ENCODE data around the gene AEBP2.
"Not testable (repeated sequence)": the region's sequence is repeated elsewhere in the genome, so short reads cannot be mapped to it uniquely, and the experiment has no call there.

Gene AEBP2

DNA sequence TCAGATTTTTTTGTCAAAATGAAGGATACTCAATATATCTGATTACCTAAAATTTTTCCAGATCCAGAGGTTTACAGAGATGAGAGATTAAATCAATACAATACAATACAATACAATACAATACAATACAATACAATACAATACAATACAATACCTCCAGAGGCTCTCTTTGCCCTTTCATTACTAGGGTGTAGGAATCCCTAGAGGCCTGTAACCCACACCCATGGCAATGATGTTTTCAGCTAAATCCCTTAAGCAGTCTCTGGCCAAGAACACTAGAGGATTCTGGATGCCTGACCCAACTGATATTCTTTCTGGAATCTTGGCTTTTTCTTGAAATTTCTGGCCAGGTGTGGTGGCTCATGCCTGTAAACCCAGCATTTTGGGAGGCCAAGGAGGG is 23.7 kb upstream of the AEBP2 start:
- Histone ChIP-seq H3K4me3 (ENCODE audit: low read depth, low read length) (no peak overlapping the region), H3K9me3 (ENCODE audit: severe bottlenecking) (no peaks in the 10 kb centered on the region), H3K27ac (no peak overlapping the region), H3K36me3 (no peaks in the 10 kb centered on the region), H3K27me3 (ENCODE audit: insufficient read depth, low read depth, severe bottlenecking) (no peaks in the 10 kb centered on the region)
- DNase-seq = no peak
- TF ChIP-seq, protein P1, sequence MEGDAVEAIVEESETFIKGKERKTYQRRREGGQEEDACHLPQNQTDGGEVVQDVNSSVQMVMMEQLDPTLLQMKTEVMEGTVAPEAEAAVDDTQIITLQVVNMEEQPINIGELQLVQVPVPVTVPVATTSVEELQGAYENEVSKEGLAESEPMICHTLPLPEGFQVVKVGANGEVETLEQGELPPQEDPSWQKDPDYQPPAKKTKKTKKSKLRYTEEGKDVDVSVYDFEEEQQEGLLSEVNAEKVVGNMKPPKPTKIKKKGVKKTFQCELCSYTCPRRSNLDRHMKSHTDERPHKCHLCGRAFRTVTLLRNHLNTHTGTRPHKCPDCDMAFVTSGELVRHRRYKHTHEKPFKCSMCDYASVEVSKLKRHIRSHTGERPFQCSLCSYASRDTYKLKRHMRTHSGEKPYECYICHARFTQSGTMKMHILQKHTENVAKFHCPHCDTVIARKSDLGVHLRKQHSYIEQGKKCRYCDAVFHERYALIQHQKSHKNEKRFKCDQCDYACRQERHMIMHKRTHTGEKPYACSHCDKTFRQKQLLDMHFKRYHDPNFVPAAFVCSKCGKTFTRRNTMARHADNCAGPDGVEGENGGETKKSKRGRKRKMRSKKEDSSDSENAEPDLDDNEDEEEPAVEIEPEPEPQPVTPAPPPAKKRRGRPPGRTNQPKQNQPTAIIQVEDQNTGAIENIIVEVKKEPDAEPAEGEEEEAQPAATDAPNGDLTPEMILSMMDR (IDR thresholded peaks at IDR 0.05; ENCODE audit: low read depth, low read length) = no peak

DNA sequence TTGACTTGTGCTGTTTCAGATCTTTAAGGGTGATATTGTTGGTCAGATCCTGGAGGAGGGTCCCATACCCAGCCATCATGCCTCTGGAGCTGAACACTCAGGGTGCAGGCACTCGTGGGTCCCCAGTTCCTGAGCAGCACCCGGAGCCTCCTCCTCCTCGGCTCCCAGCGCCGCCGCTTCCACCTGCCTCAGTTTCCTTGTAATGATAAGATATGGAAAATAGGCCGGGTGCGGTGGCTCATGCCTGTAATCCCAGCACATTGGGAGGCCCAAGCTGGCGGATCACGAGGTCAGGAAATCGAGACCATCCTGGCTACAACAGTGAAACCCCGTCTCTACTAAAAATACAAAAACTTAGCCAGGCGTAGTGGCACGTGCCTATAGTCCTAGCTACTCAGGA is 20.2 kb upstream of the AEBP2 start:
- Histone ChIP-seq H3K9me3 (ENCODE audit: severe bottlenecking) (no peaks in the 10 kb centered on the region), H3K4me3 (ENCODE audit: low read depth, low read length) (no peak overlapping the region), H3K27me3 (ENCODE audit: insufficient read depth, low read depth, severe bottlenecking) (no peaks in the 10 kb centered on the region), H3K36me3 (no peaks in the 10 kb centered on the region), H3K27ac (no peak overlapping the region)
- TF ChIP-seq, protein P1 (IDR thresholded peaks at IDR 0.05; ENCODE audit: low read depth, low read length) = no peak
- DNase-seq = no peak

DNA sequence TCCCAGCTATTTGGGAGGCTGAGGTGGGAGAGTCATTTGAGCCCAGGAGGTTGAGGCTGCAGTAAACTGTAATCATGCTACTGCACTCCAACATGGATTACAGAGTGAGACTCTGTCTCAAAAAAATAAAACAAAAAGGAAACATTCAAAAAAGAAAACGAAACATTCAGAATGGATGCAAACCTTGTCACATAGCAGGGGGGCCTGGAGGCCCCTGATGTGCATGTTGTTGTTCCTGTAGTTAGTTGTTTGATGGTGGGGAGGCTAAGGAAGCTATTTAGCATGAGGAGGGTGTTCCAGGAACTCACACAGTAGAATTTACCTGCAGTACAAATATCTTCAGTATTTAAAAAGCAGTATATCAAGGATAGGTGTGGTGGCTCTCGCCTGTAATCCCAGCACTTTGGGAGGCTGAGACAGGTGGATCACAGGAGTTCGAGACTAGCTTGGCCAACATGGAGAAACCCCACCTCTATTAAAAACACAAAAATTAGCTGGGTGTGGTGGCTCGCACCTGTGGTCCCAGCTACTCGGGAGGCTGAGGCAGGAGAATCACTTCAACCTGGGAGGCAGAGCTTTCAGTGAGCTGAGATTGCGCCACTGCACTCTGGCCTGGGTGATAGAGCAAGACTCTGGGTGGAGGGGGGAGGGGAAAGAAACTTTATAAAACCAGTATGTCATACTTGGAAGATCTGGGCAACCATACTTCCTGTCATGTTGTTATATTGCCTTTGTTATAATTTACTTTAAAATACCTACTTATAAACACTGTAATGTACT is 17.6 kb upstream of the AEBP2 start:
- Histone ChIP-seq H3K9me3 (ENCODE audit: severe bottlenecking) (peaks cover 3% of the 10 kb centered on the region), H3K27ac (no peak overlapping the region), H3K36me3 (no peaks in the 10 kb centered on the region), H3K4me3 (ENCODE audit: low read depth, low read length) (no peak overlapping the region), H3K27me3 (ENCODE audit: insufficient read depth, low read depth, severe bottlenecking) (no peaks in the 10 kb centered on the region)
- no peak for DNase-seq
- TF ChIP-seq, protein P1 (IDR thresholded peaks at IDR 0.05; ENCODE audit: low read depth, low read length) = no peak

DNA sequence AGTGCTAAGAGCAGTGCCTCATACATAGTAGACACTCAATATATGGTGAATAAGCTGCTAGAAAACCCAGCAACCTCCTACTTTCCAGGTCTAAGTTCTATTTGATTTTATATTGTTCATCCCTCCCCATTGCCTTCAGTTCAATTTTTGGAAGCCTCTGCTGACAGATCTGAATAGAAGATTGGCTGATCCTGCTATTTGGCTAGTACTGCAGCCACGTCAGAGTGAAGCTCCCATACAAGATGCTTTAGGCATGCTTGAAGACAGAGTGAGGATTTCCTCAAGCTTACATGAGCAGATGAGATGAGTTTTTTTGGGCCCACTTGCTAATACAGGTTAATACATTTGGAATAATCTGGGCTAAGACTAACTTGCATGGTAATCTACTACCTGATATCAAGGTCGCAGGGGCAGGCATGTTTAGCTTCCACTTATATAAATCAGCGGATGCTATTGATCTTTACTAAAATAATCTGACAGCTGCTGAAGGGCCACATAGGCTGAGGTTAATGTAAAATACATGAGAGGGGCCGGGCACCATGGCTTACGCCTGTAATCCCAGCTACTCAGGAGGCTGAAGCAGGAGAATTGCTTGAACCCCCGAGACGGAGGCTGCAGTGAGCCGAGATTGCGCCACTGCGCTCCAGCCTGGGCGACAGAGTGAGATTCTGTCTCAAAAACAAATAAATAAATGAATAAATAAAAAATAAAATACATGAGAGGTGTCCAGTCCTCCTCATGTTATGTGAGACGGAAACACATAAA is 15.9 kb upstream of the AEBP2 start:
- no peaks in the 10 kb centered on the region for H3K27me3 ChIP-seq (ENCODE audit: insufficient read depth, low read depth, severe bottlenecking)
- TF ChIP-seq, protein P1 (IDR thresholded peaks at IDR 0.05; ENCODE audit: low read depth, low read length) = no peak
- no peaks in the 10 kb centered on the region for H3K36me3 ChIP-seq
- H3K4me3 ChIP-seq (ENCODE audit: low read depth, low read length) = no peak overlapping the region
- no peak overlapping the region for H3K27ac ChIP-seq
- H3K9me3 ChIP-seq (ENCODE audit: severe bottlenecking) = peaks cover 3% of the 10 kb centered on the region
- peak; percentile 21 for DNase-seq

DNA sequence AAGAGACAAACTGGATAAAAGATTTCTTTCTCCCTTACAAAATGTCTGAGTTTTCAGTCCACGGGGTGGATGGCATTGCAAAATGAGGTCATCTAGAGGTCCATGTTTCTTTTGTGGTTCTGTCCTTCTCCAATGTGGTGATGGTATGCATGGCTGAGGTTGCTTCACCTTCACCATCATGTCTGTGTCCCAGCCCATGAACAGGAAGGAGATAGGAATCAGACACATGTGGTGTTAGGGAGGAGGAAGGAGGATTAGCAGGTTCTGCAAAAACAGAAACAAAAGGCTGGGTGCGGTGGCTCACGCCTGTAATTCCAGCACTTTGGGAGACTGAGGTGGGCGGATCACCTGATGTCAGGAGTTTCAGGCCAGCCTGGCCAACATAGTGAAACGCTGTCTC is 11.0 kb upstream of the AEBP2 start:
- TF ChIP-seq, protein P1 (IDR thresholded peaks at IDR 0.05; ENCODE audit: low read depth, low read length) = no peak
- no peaks in the 10 kb centered on the region for H3K27me3 ChIP-seq (ENCODE audit: insufficient read depth, low read depth, severe bottlenecking)
- no peak overlapping the region for H3K4me3 ChIP-seq (ENCODE audit: low read depth, low read length)
- H3K9me3 ChIP-seq (ENCODE audit: severe bottlenecking) = peaks cover 10% of the 10 kb centered on the region
- no peak overlapping the region for H3K27ac ChIP-seq
- H3K36me3 ChIP-seq = no peaks in the 10 kb centered on the region
- no peak for DNase-seq

DNA sequence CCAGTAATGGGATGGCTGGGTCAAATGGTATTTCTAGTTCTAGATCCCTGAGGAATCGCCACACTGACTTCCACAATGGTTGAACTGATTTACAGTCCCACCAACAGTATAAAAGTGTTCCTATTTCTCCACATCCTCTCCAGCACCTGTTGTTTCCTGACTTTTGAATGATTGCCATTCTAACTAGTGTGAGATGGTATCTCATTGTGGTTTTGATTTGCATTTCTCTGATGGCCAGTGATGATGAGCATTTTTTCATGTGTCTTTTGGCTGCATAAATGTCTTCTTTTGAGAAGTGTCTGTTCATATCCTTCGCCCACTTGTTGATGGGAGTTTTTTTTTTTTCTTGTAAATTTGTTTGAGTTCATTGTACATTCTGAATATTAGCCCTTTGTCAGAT is 9.8 kb upstream of the AEBP2 start:
- H3K9me3 ChIP-seq (ENCODE audit: severe bottlenecking); H3K27ac ChIP-seq; H3K4me3 ChIP-seq (ENCODE audit: low read depth, low read length); H3K36me3 ChIP-seq; DNase-seq; H3K27me3 ChIP-seq (ENCODE audit: insufficient read depth, low read depth, severe bottlenecking): not testable (repeated sequence)
